Natural killer cell treated with Interleukin-12 subunit alpha and Interleukin-12 subunit beta and Interleukin-15 and Interleukin-18, amount 100 ng/mL, for 72 hours (primary cell): ENCODE measurements around the gene ORC3. TPM values are rescaled to one million over a fixed set of nuclear protein-coding genes. Genes with fewer than 3 reads are reported as not detected.

Source experiments
- ATAC-seq, 2 donors: fragments of 150-1000 bp; cut with Tn5 transposase in 1 of 2; sonication (Bioruptor Pico), chemical (Tn5 transposase) in 1 of 2; 2 replicates each; pipeline ENCODE4 v1.10.0; 2021
- DNase-seq: peaks from one replicate; pipeline ENCODE4 v3.0.0; 2022; ENCODE audit warnings: low spot score
- H3K27ac Mint-ChIP-seq, 2 donors: 1 replicate in 1 of 2; 2 replicates in 1 of 2; pipeline ENCODE4 v1.8.0; 2022; ENCODE audit warnings: mixed read lengths in 2 of 2, mild to moderate bottlenecking in 1 of 2, moderate library complexity in 1 of 2
- H3K27me3 Mint-ChIP-seq, 2 donors: 1 replicate in 1 of 2; 2 replicates in 1 of 2; pipeline ENCODE4 v1.8.0; 2022; ENCODE audit warnings: mixed read lengths in 2 of 2
- H3K36me3 Mint-ChIP-seq: one replicate; pipeline ENCODE4 v1.8.0; 2022; ENCODE audit warnings: mixed read lengths
- H3K4me1 Mint-ChIP-seq, 2 donors: 1 replicate in 1 of 2; 2 replicates in 1 of 2; pipeline ENCODE4 v1.8.0; 2022; ENCODE audit warnings: low read depth in 2 of 2, mixed read lengths in 2 of 2, mild to moderate bottlenecking in 1 of 2
- H3K4me3 Mint-ChIP-seq: one replicate; pipeline ENCODE4 v1.8.0; 2022; ENCODE audit warnings: mixed read lengths
- H3K9me3 Mint-ChIP-seq: 2 replicates; pipeline ENCODE4 v1.8.0; 2022; ENCODE audit warnings: mixed read lengths
- total RNA-seq, 2 donors: library from RNA; stranded (reverse); gene quantifications; one replicate each; pipeline ENCODE4 v1.2.3, GENCODE V29; 2022

The ORC3 gene
- total RNA-seq, 2 donors from 2014 or later: 24.6 to 30.9 TPM

- peak overlapping the region; percentile 58 to 79 for H3K27ac Mint-ChIP-seq
- H3K4me3 Mint-ChIP-seq: peak overlapping the region; percentile 48
- ATAC-seq: peak; percentile 53 to 68
- H3K4me1 Mint-ChIP-seq: peaks cover 24 to 29% of the 10 kb centered on the region in 2 donors
- no peaks in the 10 kb centered on the region for H3K9me3 Mint-ChIP-seq
- H3K36me3 Mint-ChIP-seq: no peaks in the 10 kb centered on the region
- no peaks in the 10 kb centered on the region for H3K27me3 Mint-ChIP-seq
- no peak for DNase-seq
These were observed 124.3 kb downstream of the ORC3 start for GRCh38 chr6:87714093-87714842.

Other genes starting within 250 kb of the ORC3 start
- gene C6orf163, start 245.3 kb upstream of the ORC3 start, total RNA-seq: 1 to 10 TPM; 3.4 to 4.2 TPM
- gene CFAP206, start 182.2 kb upstream of the ORC3 start, total RNA-seq: under 1 TPM in 1 of 2 donors, not detected in 1; 0.21 TPM
- 10 to 100 TPM in 1 of 2 donors, 1 to 10 TPM in 1; 8.8 to 11.0 TPM for gene SLC35A1, start 117.2 kb upstream of the ORC3 start, total RNA-seq
- 10 to 100 TPM; 21.8 to 32.0 TPM for gene RARS2, start 148 bp upstream of the ORC3 start, total RNA-seq
- gene AKIRIN2, start 112.1 kb downstream of the ORC3 start, total RNA-seq: 100 to 1,000 TPM in 1 of 2 donors, 10 to 100 TPM in 1; 78.3 to 101 TPM